GM21360 (cell line): Measurements from ENCODE around the gene GRID1.
"Not testable (repeated sequence)": the region's sequence is repeated elsewhere in the genome, so short reads cannot be mapped to it uniquely, and the experiment has no call there.

Experiments
- ATAC-seq: cut with Tn5 transposase; IDR thresholded peaks from one replicate; pipeline ENCODE4 v1.9.1; 2021; ENCODE audit warnings: mild to moderate bottlenecking, moderate library complexity; ENCODE audit not compliant: unreplicated experiment

GRID1 gene

GRCh38 chr10:85863301-85864172 lies 503.1 kb downstream of the GRID1 start:
- no peak for ATAC-seq

- no peak for ATAC-seq
Observed at GRCh38 chr10:85862771-85863170, 503.8 kb downstream of the GRID1 start.

GRCh38 chr10:85861513-85862197 lies 504.9 kb downstream of the GRID1 start:
- ATAC-seq = no peak

- ATAC-seq = no peak
Observed at GRCh38 chr10:85859859-85860258, 506.7 kb downstream of the GRID1 start.

- ATAC-seq = no peak
Observed at GRCh38 chr10:85858776-85859515, 507.6 kb downstream of the GRID1 start.

GRCh38 chr10:85857791-85858190 lies 508.8 kb downstream of the GRID1 start:
- ATAC-seq = no peak

- no peak for ATAC-seq
Observed at GRCh38 chr10:85857305-85857704, 509.3 kb downstream of the GRID1 start.

GRCh38 chr10:85851934-85852333 lies 514.7 kb downstream of the GRID1 start:
- ATAC-seq = no peak

GRCh38 chr10:85851325-85851724 lies 515.3 kb downstream of the GRID1 start:
- ATAC-seq = no peak

GRCh38 chr10:85850736-85851135 lies 515.9 kb downstream of the GRID1 start:
- ATAC-seq = no peak

- ATAC-seq = no peak
Observed at GRCh38 chr10:85849315-85849714, 517.3 kb downstream of the GRID1 start.

GRCh38 chr10:85848756-85849155 lies 517.8 kb downstream of the GRID1 start:
- no peak for ATAC-seq

GRCh38 chr10:85847085-85847484 lies 519.5 kb downstream of the GRID1 start:
- no peak for ATAC-seq

GRCh38 chr10:85838660-85839059 lies 527.9 kb downstream of the GRID1 start:
- ATAC-seq = not testable (repeated sequence)

GRCh38 chr10:85832988-85833387 lies 533.6 kb downstream of the GRID1 start:
- ATAC-seq = no peak

- no peak for ATAC-seq
Observed at GRCh38 chr10:85831422-85831821, 535.2 kb downstream of the GRID1 start.

GRCh38 chr10:85826377-85826776 lies 540.2 kb downstream of the GRID1 start:
- no peak for ATAC-seq

GRCh38 chr10:85811405-85811804 lies 555.2 kb downstream of the GRID1 start:
- ATAC-seq = no peak

- ATAC-seq = no peak
Observed at GRCh38 chr10:85810674-85811073, 555.9 kb downstream of the GRID1 start.

GRCh38 chr10:85795460-85795859 lies 571.1 kb downstream of the GRID1 start:
- ATAC-seq = no peak

GRCh38 chr10:85794553-85794952 lies 572.0 kb downstream of the GRID1 start:
- ATAC-seq = no peak

GRCh38 chr10:85792533-85792858 lies 574.1 kb downstream of the GRID1 start:
- no peak for ATAC-seq
